Neuronal stem cell (in vitro differentiated cells): ENCODE measurements around the gene NR5A1.
A peak's percentile ranks its signal among the peaks of the same experiment; 100 is the strongest.

Source experiments
- DNase-seq: peaks from one replicate; pipeline ENCODE4 v3.0.0-alpha.2; 2013; ENCODE audit warnings: low spot score
- H2AFZ ChIP-seq: one replicate; pipeline ENCODE4 v1.6.1; 2013; ENCODE audit warnings: mild to moderate bottlenecking, low read length, inconsistent platforms
- H2AK5ac ChIP-seq: 2 replicates; pipeline ENCODE4 v1.6.1; 2013; ENCODE audit warnings: low read depth, mild to moderate bottlenecking, inconsistent platforms, low read length, moderate library complexity, mixed read lengths
- H2BK120ac ChIP-seq: 2 replicates; pipeline ENCODE4 v1.6.1; 2013; ENCODE audit warnings: low read depth, mild to moderate bottlenecking, inconsistent platforms, low read length, moderate library complexity, mixed read lengths
- H2BK12ac ChIP-seq: one replicate; pipeline ENCODE4 v1.6.1; 2013; ENCODE audit warnings: low read length, inconsistent platforms
- H2BK15ac ChIP-seq: 2 replicates; pipeline ENCODE4 v1.6.1; 2013; ENCODE audit warnings: mild to moderate bottlenecking, low read length, inconsistent platforms, mixed read lengths
- H2BK5ac ChIP-seq: one replicate; pipeline ENCODE4 v1.6.1; 2013; ENCODE audit warnings: inconsistent platforms, mild to moderate bottlenecking, low read length, moderate library complexity
- H3K14ac ChIP-seq: one replicate; pipeline ENCODE4 v1.6.1; 2013; ENCODE audit warnings: low read length, inconsistent platforms
- H3K18ac ChIP-seq: 2 replicates; pipeline ENCODE4 v1.6.1; 2013; ENCODE audit warnings: low read length, inconsistent platforms
- H3K23ac ChIP-seq: 2 replicates; pipeline ENCODE4 v1.6.1; 2013; ENCODE audit warnings: low read depth, mild to moderate bottlenecking, mixed read lengths, low read length, inconsistent platforms; ENCODE audit not compliant: poor library complexity
- H3K27ac ChIP-seq: replicated peaks from 3 replicates; pipeline ENCODE4 v1.5.1; 2013; ENCODE audit warnings: low read length, inconsistent platforms
- H3K27me3 ChIP-seq, 3 experiments: 2 replicates each; pipeline ENCODE4 v1.6.1; 2013; ENCODE audit warnings: low read length in 3 of 3, mild to moderate bottlenecking in 2 of 3, inconsistent platforms in 1 of 3, low read depth in 1 of 3, mixed read lengths in 1 of 3, moderate library complexity in 1 of 3; ENCODE audit not compliant: control insufficient read depth in 3 of 3, insufficient read depth in 3 of 3
- H3K36me3 ChIP-seq, 2 donors: replicated peaks in 1 of 2; 2 replicates each; pipeline ENCODE4 v1.6.1; 2013; ENCODE audit warnings: low read length in 2 of 2; ENCODE audit not compliant: control insufficient read depth in 2 of 2, insufficient read depth in 2 of 2
- H3K4ac ChIP-seq: 2 replicates; pipeline ENCODE4 v1.6.1; 2013; ENCODE audit warnings: inconsistent platforms, mild to moderate bottlenecking, low read length, moderate library complexity
- H3K4me1 ChIP-seq, 2 donors: 1 replicate in 1 of 2; 2 replicates in 1 of 2; pipeline ENCODE4 v1.6.1; 2013; ENCODE audit warnings: low read length in 2 of 2, low read depth in 1 of 2; ENCODE audit not compliant: control insufficient read depth in 2 of 2, insufficient read depth in 1 of 2
- H3K4me2 ChIP-seq: one replicate; pipeline ENCODE4 v1.6.1; 2013; ENCODE audit warnings: mild to moderate bottlenecking, low read length, inconsistent platforms; ENCODE audit not compliant: insufficient read depth, poor library complexity, severe bottlenecking
- H3K4me3 ChIP-seq, 2 donors: 2 replicates each; pipeline ENCODE4 v1.5.1; 2013; ENCODE audit warnings: low read length in 2 of 2, mild to moderate bottlenecking in 2 of 2, inconsistent platforms in 1 of 2, moderate library complexity in 1 of 2
- H3K79me1 ChIP-seq: one replicate; pipeline ENCODE4 v1.6.1; 2013; ENCODE audit warnings: low read depth, mild to moderate bottlenecking, inconsistent platforms, low read length, moderate library complexity
- H3K9ac ChIP-seq: one replicate; pipeline ENCODE4 v1.6.1; 2013; ENCODE audit warnings: mild to moderate bottlenecking, low read depth, low read length, inconsistent platforms; ENCODE audit not compliant: poor library complexity
- H3K9me3 ChIP-seq, 2 donors: replicated peaks in 1 of 2; 2 replicates each; pipeline versions ENCODE3 to v1.6.1; 2013; ENCODE audit warnings: low read length in 2 of 2, mild to moderate bottlenecking in 2 of 2, inconsistent platforms in 1 of 2, low read depth in 1 of 2, mixed read lengths in 1 of 2, moderate library complexity in 1 of 2; ENCODE audit not compliant: control insufficient read depth in 2 of 2, insufficient read depth in 1 of 2
- H4K8ac ChIP-seq: one replicate; pipeline ENCODE4 v1.6.1; 2013; ENCODE audit warnings: low read depth, mild to moderate bottlenecking, inconsistent platforms, low read length, moderate library complexity
- H4K91ac ChIP-seq: one replicate; pipeline ENCODE4 v1.6.1; 2013; ENCODE audit warnings: low read length, low read depth, mild to moderate bottlenecking, inconsistent platforms; ENCODE audit not compliant: poor library complexity
- WGBS, 2 donors: extraction: QIAGEN DNeasy Blood & Tissue Kit; methylation state at CpG; one replicate each; pipeline ENCODE4 v1.1.7; 2013; ENCODE audit warnings: missing lambda C conversion rate in 2 of 2, mixed read lengths in 1 of 2; ENCODE audit not compliant: insufficient read length in 2 of 2, insufficient replicate concordance in 1 of 2; ENCODE audit errors: extremely low coverage in 2 of 2; 5-methylcytosine and 5-hydroxymethylcytosine counted together

The NR5A1 gene

GRCh38 chr9:124504530-124505005 is 2.6 kb downstream of the NR5A1 start:
- peak overlapping the region; percentile 90 for H3K18ac ChIP-seq
- H2BK15ac ChIP-seq = peak overlapping the region; percentile 98
- H3K23ac ChIP-seq = peak overlapping the region; percentile 73
- H2BK120ac ChIP-seq = peak overlapping the region; percentile 9
- H2AFZ ChIP-seq = peak overlapping the region; percentile 80
- no peak overlapping the region for H4K8ac ChIP-seq
- no peak overlapping the region for H3K14ac ChIP-seq
- WGBS, 2 donors = no CpG with 5 or more reads among the region's 81 CpGs
- no peak overlapping the region for H2AK5ac ChIP-seq
- no peaks in the 10 kb centered on the region for H3K36me3 ChIP-seq
- no peak for DNase-seq
- H3K9me3 ChIP-seq = peaks cover 0 to 4% of the 10 kb centered on the region in 2 donors
- H3K4me1 ChIP-seq = peaks cover 0 to 6% of the 10 kb centered on the region in 2 donors
- H3K4ac ChIP-seq = no peak overlapping the region
- H2BK5ac ChIP-seq = no peak overlapping the region
- peak overlapping the region in 1 of 2 donors; percentile 69 for H3K4me3 ChIP-seq
- no peak overlapping the region for H3K27ac ChIP-seq
- no peaks in the 10 kb centered on the region for H3K79me1 ChIP-seq
- no peak overlapping the region for H2BK12ac ChIP-seq
- H3K9ac ChIP-seq = no peak overlapping the region
- peaks cover 28 to 82% (median 47%) of the 10 kb centered on the region in 3 experiments for H3K27me3 ChIP-seq
- no peak overlapping the region for H4K91ac ChIP-seq
- peak overlapping the region; percentile 86 for H3K4me2 ChIP-seq

GRCh38 chr9:124503713-124504529 is 3.3 kb downstream of the NR5A1 start:
- no peak for DNase-seq
- no peak overlapping the region for H3K14ac ChIP-seq
- no CpG with 5 or more reads among the region's 76 CpGs for WGBS, 2 donors

DNA sequence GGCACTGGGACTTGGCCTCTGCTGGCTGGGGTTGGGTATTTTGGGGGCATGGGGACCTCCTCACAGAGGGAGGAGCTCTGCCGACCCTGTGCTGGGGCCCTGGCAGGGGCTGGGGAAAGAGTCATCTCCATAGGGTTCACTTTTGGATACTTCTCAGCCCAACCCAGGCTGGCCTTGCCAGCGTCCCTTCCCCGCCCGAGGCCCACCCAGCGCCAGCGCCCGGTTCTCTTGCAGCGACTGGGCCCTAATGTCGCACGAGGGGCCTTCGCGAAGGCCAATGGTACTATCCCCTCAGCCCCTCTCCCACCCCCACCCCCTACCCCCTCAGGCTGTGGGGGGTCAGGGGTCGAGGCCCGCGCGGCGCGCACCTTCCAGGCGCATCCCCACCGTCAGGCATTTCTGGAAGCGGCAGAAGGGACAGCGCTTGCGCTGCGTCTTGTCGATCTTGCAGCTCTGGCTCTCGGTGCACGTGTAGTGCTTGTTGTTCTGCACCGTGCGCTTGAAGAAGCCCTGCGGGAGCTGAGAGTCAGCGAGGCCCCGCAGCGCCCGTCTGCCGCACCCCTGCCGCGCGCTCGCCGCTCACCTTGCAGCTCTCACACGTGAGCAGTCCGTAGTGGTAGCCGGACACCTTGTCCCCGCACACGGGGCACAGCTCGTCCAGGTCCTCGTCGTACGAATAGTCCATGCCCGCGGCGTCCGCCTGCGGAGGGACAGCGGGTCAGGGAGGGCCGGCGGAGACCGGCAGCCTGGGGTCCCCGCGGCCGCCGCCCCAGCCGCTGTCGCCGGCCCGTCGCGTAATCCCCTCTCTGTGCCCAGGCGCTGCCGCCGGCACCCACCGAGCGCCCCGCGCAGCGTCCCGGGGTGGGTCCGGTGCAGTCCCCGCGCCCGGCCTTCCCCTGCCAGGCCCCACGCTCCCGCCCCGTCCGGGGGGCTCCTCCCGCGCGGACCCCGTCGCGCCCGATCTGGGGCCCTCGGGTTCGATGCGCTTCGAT is 4.2 kb downstream of the NR5A1 start:
- Histone ChIP-seq H3K36me3 (no peaks in the 10 kb centered on the region), H3K4me3 (peak overlapping the region in 1 of 2 donors; percentile 39), H2AK5ac (peak overlapping the region; percentile 92), H3K23ac (peak overlapping the region; percentile 61), H3K14ac (peak overlapping the region; percentile 87), H2BK12ac (peak overlapping the region; percentile 69), H3K4me2 (peak overlapping the region; percentile 15), H2BK15ac (peak overlapping the region; percentile 72), H2BK5ac (no peak overlapping the region), H2AFZ (peak overlapping the region; percentile 80), H3K18ac (peak overlapping the region; percentile 95), H4K8ac (no peak overlapping the region), H3K4me1 (peaks cover 0 to 8% of the 10 kb centered on the region in 2 donors), H3K9ac (no peak overlapping the region), H3K4ac (no peak overlapping the region), H3K27ac (no peak overlapping the region), H2BK120ac (peak overlapping the region; percentile 61), H3K79me1 (no peaks in the 10 kb centered on the region), H3K9me3 (peaks cover 0 to 4% of the 10 kb centered on the region in 2 donors), H3K27me3 (peaks cover 28 to 94% (median 47%) of the 10 kb centered on the region in 3 experiments), H4K91ac (no peak overlapping the region)
- no peak for DNase-seq
- no CpG with 5 or more reads among the region's 96 CpGs for WGBS, 2 donors

More at GRCh38 chr9:124503713-124504529, 3.3 kb downstream of the NR5A1 start:
- peak overlapping the region; percentile 81 for H2BK15ac ChIP-seq
- no peak overlapping the region for H3K27ac ChIP-seq
- H3K4me2 ChIP-seq = peak overlapping the region; percentile 86
- peaks cover 0 to 6% of the 10 kb centered on the region in 2 donors for H3K4me1 ChIP-seq
- H3K18ac ChIP-seq = peak overlapping the region; percentile 95
- H3K23ac ChIP-seq = peak overlapping the region; percentile 73
- H2BK120ac ChIP-seq = peak overlapping the region; percentile 61
- peak overlapping the region; percentile 73 for H2BK12ac ChIP-seq
- peaks cover 0 to 4% of the 10 kb centered on the region in 2 donors for H3K9me3 ChIP-seq
- H3K4ac ChIP-seq = peak overlapping the region; percentile 53
- H2AK5ac ChIP-seq = peak overlapping the region; percentile 92
- no peaks in the 10 kb centered on the region for H3K36me3 ChIP-seq
- H3K4me3 ChIP-seq = peak overlapping the region in 1 of 2 donors; percentile 69
- no peak overlapping the region for H4K91ac ChIP-seq
- H3K27me3 ChIP-seq = peaks cover 28 to 88% (median 47%) of the 10 kb centered on the region in 3 experiments
- H4K8ac ChIP-seq = no peak overlapping the region
- H2AFZ ChIP-seq = peak overlapping the region; percentile 80
- no peaks in the 10 kb centered on the region for H3K79me1 ChIP-seq
- no peak overlapping the region for H3K9ac ChIP-seq
- no peak overlapping the region for H2BK5ac ChIP-seq
